ENCODE measurements around the gene EHD4. TPM values are rescaled to one million over a fixed set of nuclear protein-coding genes. Genes with fewer than 3 reads are reported as not detected.

Gene EHD4
- polyA plus RNA-seq, 2 of the 4 experiments (the other 2 are of a cell fraction), result 8.2 to 9.0 TPM

GRCh38 chr15:41856262-41856661 lies 116.1 kb downstream of the EHD4 start (continued):
- TF ChIP-seq HMGXB4 (CRISPR knock-in tag; IDR thresholded peaks at IDR 0.05; ENCODE audit: borderline replicate concordance) (no peak), HDAC2 (IDR thresholded peaks at IDR 0.05) (no peak), SMC3 (IDR thresholded peaks at IDR 0.05) (no peak)

- FAIRE-seq, result no peak
- Histone ChIP-seq H3K4me2 (no peak overlapping the region), H3K9me3 (no peaks in the 10 kb centered on the region), H3K27ac (no peak overlapping the region), H3K4me1 (no peaks in the 10 kb centered on the region), H3K4me3 (no peak overlapping the region)
- no peak for ATAC-seq
- ChIA-PET POLR2A (no interaction called here), CTCF (interaction anchor here (1.8 kb wide), 1 partner anchor 49 kb away, joined by 4 read pairs; no protein-coding TSS in a partner anchor)
- no peak for DNase-seq (ENCODE audit: low read depth in 1 of 2, low spot score in 1 of 2)
- TF ChIP-seq KDM1A (IDR thresholded peaks at IDR 0.05; ENCODE audit: low read depth) (no peak), HMGXB4 (CRISPR knock-in tag; IDR thresholded peaks at IDR 0.05; ENCODE audit: borderline replicate concordance) (no peak), SREBF2 (IDR thresholded peaks at IDR 0.05) (no peak), EP300 (IDR thresholded peaks at IDR 0.05) (no peak), POLR2AphosphoS2 (conservative IDR thresholded peaks at IDR 0.05; ENCODE audit: low read length) (no peak), SMC3 (IDR thresholded peaks at IDR 0.05) (no peak), CTCF (IDR thresholded peaks at IDR 0.05) (no peak), HOXB5 (CRISPR knock-in tag; IDR thresholded peaks at IDR 0.05) (no peak), HOXA7 (CRISPR knock-in tag; IDR thresholded peaks at IDR 0.05) (no peak), EHF (CRISPR knock-in tag; IDR thresholded peaks at IDR 0.05) (no peak), TP53 (CRISPR knock-in tag; IDR thresholded peaks at IDR 0.05) (no peak), REST (IDR thresholded peaks at IDR 0.05) (no peak), CEBPB (IDR thresholded peaks at IDR 0.05) (no peak), NFE2L2 (conservative IDR thresholded peaks at IDR 0.05; ENCODE audit: low read length) (no peak), POLR2A (IDR thresholded peaks at IDR 0.05; ENCODE audit: low read length) (no peak), HOXB13 (CRISPR knock-in tag; IDR thresholded peaks at IDR 0.05; ENCODE audit: low read depth) (no peak), PHF8 (IDR thresholded peaks at IDR 0.05; ENCODE audit: borderline replicate concordance, low read depth) (no peak), ZNF302 (CRISPR knock-in tag; IDR thresholded peaks at IDR 0.05) (no peak), BHLHE40 (IDR thresholded peaks at IDR 0.05; ENCODE audit: low read depth, low read length) (no peak), NR3C1 (IDR thresholded peaks at IDR 0.05) (no peak)
- WGBS (ENCODE audit: missing lambda C conversion rate), result 88% methylated on average over 12 of the region's 30 CpGs
Observed at GRCh38 chr15:41855261-41855961, 116.9 kb downstream of the EHD4 start.

All from A549 (cell line).